GM23338 (cell line): ENCODE measurements around the gene B4GAT1.

Experiments used
- EZH2 ChIP-seq: fragments of 200-600 bp; sonication (generic); IDR thresholded peaks from one replicate; pipeline ENCODE4 v1.8.0; 2017; ENCODE audit warnings: antibody characterized with exemption, mild to moderate bottlenecking, low read depth; ENCODE audit not compliant: unreplicated experiment
- TF ChIP-seq, protein P1 (sequence below), 2 experiments: fragments of 200-600 bp in 1 of 2; sonication (generic) in 1 of 2; conservative IDR thresholded peaks; 2 replicates each; pipeline versions ENCODE4 v1.5.1 to v1.6.1; 2016 to 2017; ENCODE audit warnings: antibody characterized with exemption in 2 of 2, low read depth in 2 of 2, mild to moderate bottlenecking in 2 of 2, moderate library complexity in 1 of 2

DNA sequence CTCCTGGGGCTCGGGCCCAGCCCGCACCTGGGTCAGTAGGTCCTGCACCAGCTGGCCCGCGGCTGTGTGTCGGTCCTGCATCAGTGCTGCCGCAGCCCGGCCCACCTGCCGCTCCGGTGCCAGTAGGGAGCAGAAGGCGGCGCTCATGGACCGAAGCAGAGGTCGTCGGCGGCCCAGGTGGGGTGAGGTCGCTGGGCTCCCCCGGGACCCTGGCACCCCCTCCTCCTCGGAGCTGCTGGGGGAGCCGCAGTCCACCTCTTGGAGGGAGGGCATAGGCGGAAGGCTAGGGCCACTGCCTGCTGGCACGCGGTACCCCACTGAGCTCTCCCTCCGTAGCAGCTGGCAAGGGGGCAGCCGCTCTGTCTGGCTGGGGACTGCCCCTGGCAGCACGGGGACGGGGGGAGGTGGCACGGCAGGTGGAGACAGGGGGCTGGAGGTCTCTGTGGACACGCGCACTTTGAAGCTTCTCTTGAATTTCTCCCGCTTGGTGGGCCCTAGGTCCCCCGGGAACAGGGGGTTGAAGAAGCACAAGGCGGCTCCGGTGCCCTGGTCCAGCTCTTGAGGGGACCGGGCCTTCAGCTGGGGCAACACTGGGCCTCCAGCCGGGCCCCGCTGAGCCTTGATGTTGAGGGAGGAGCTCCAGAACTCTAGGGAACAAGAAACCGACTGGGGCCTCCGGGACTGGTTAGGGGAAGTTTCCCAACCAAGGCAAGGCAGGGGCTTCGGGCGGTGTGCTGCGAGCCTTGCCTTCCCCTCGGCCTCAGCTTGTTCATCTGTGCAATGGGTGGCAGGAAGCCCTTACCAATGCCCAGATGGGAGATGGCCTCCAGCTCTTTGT, 12.6 kb downstream of the B4GAT1 start:
- TF ChIP-seq, protein P1, sequence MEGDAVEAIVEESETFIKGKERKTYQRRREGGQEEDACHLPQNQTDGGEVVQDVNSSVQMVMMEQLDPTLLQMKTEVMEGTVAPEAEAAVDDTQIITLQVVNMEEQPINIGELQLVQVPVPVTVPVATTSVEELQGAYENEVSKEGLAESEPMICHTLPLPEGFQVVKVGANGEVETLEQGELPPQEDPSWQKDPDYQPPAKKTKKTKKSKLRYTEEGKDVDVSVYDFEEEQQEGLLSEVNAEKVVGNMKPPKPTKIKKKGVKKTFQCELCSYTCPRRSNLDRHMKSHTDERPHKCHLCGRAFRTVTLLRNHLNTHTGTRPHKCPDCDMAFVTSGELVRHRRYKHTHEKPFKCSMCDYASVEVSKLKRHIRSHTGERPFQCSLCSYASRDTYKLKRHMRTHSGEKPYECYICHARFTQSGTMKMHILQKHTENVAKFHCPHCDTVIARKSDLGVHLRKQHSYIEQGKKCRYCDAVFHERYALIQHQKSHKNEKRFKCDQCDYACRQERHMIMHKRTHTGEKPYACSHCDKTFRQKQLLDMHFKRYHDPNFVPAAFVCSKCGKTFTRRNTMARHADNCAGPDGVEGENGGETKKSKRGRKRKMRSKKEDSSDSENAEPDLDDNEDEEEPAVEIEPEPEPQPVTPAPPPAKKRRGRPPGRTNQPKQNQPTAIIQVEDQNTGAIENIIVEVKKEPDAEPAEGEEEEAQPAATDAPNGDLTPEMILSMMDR (conservative IDR thresholded peaks at IDR 0.05; ENCODE audit: low read depth in 2 of 2): no peak
- TF ChIP-seq EZH2: no peak
